Stimulated activated CD8-positive, alpha-beta memory T cell treated with anti-CD3 and anti-CD28 coated beads, Interleukin-15, amount 100 ng/mL, for 4 hours (primary cell): ENCODE measurements around the gene CDC16.
"Not testable (repeated sequence)": the region's sequence is repeated elsewhere in the genome, so short reads cannot be mapped to it uniquely, and the experiment has no call there.

ENCODE experiments used
- DNase-seq, 2 donors: peaks; one replicate each; pipeline ENCODE4 v3.0.0-alpha.2; 2020; ENCODE audit warnings: low read depth in 2 of 2

Gene CDC16

GRCh38 chr13:114226699-114227323 lies 7.9 kb upstream of the CDC16 start:
- DNase-seq, result peak; percentile 63 to 71

- no peak for DNase-seq
Observed at GRCh38 chr13:114227528-114227927, 7.2 kb upstream of the CDC16 start.

GRCh38 chr13:114228176-114228575 lies 6.5 kb upstream of the CDC16 start:
- DNase-seq, result no peak

GRCh38 chr13:114229506-114229905 lies 5.2 kb upstream of the CDC16 start:
- no peak for DNase-seq

- no peak for DNase-seq
Observed at GRCh38 chr13:114230117-114230516, 4.6 kb upstream of the CDC16 start.

GRCh38 chr13:114230575-114230974 lies 4.1 kb upstream of the CDC16 start:
- DNase-seq, result no peak

GRCh38 chr13:114231886-114232285 lies 2.8 kb upstream of the CDC16 start:
- no peak for DNase-seq

- no peak for DNase-seq
Observed at GRCh38 chr13:114234266-114234644, 442 bp upstream of the CDC16 start.

- DNase-seq, result no peak
Observed at GRCh38 chr13:114235697-114236096, 1.0 kb downstream of the CDC16 start.

- no peak for DNase-seq
Observed at GRCh38 chr13:114236227-114236626, 1.5 kb downstream of the CDC16 start.

GRCh38 chr13:114237415-114238112 lies 2.9 kb downstream of the CDC16 start:
- DNase-seq, result no peak

- DNase-seq, result no peak
Observed at GRCh38 chr13:114241918-114242317, 7.2 kb downstream of the CDC16 start.

- DNase-seq, result no peak
Observed at GRCh38 chr13:114243971-114244370, 9.3 kb downstream of the CDC16 start.

GRCh38 chr13:114244637-114245036 lies 9.9 kb downstream of the CDC16 start:
- no peak for DNase-seq

GRCh38 chr13:114248011-114248410 lies 13.3 kb downstream of the CDC16 start:
- no peak for DNase-seq

GRCh38 chr13:114249077-114249476 lies 14.4 kb downstream of the CDC16 start:
- DNase-seq, result no peak

GRCh38 chr13:114251639-114252440 lies 17.1 kb downstream of the CDC16 start:
- not testable (repeated sequence) for DNase-seq

- DNase-seq, result no peak
Observed at GRCh38 chr13:114256547-114256946, 21.9 kb downstream of the CDC16 start.

- DNase-seq, result no peak
Observed at GRCh38 chr13:114257014-114257413, 22.3 kb downstream of the CDC16 start.

GRCh38 chr13:114258589-114258988 lies 23.9 kb downstream of the CDC16 start:
- no peak for DNase-seq

GRCh38 chr13:114259374-114259773 lies 24.7 kb downstream of the CDC16 start:
- no peak for DNase-seq

GRCh38 chr13:114259974-114260373 lies 25.3 kb downstream of the CDC16 start:
- DNase-seq, result no peak

GRCh38 chr13:114260814-114261213 lies 26.1 kb downstream of the CDC16 start:
- DNase-seq, result no peak
